GM21526 (cell line): Measurements from ENCODE around the gene CIP2A.
A peak's percentile ranks its signal among the peaks of the same experiment; 100 is the strongest.

ENCODE experiments used
- ATAC-seq: cut with Tn5 transposase; IDR thresholded peaks from one replicate; pipeline ENCODE4 v1.9.1; 2021; ENCODE audit warnings: moderate library complexity; ENCODE audit not compliant: unreplicated experiment, low FRiP score

The CIP2A gene

GRCh38 chr3:108565506-108565905, 23.7 kb downstream of the CIP2A start:
- peak; percentile 58 for ATAC-seq

DNA sequence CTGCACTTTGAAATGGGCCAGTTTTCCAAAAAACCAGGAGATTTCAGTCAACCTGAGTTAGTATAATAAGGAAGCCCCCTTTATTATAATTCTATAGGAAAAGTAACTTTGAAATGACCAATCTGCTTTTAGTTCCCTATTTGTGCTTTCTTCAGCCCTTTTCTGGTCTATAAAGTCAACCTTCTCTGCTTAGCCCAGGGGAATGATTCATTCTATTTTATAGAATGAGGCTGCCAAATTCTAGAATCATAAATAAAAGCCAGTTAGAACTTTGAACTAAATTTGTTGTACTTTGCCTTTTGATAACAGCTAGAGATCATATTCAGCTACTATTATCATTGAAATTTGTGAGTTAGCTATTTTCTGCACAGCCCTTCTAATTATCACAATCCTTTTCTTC, 24.7 kb downstream of the CIP2A start:
- ATAC-seq, result no peak

DNA sequence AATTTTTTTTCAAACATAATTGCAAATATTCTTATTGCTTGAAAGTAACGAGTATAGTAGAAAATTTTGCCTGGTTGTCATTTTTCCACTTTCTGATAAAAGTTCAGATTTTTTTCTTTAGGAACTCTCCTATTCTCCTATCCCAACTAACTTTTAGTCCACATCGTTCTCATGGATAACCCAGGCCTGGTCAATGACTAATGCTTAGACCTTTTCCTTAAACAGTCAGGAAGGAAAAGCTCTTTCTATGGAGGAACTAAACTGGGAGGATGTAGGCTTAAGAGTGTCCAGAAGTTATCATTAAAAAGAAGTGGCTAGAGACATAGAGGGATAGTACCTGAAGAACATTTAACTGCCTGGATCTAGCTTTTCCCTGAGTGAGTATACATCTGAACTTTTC, 26.7 kb downstream of the CIP2A start:
- ATAC-seq, result no peak

GRCh38 chr3:108555966-108556581, 33.2 kb downstream of the CIP2A start:
- ATAC-seq, result no peak

DNA sequence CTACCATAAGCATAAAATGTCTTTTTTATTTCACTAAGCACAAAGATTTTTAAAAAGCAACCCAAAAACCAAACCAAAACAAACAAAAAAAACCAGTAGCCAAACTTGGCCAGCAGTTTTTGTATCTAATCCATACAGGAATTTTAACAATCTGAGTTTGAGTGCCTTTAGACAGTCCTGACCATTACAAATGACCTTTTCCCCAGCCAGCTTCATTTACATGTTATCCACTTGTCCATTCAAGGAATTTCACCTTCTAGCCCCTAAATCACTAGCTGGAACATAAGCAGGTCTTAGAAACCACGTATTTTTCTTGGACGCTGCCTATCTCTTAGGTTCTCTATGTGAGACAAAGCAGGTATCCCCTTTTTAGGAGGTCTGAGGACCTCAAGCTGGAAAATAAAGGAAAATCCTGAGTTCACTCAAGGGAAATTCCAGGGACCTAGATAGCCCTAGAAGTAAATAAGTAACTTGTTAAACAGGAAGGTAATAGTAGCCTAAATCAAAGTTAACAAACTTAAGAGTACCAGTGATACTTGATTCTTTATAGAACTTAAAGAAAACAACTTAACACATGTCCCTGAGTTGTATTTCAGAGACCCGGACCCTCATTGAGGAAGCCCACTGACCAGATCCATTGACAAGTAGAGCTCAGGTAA, 34.2 kb downstream of the CIP2A start:
- ATAC-seq, result no peak

DNA sequence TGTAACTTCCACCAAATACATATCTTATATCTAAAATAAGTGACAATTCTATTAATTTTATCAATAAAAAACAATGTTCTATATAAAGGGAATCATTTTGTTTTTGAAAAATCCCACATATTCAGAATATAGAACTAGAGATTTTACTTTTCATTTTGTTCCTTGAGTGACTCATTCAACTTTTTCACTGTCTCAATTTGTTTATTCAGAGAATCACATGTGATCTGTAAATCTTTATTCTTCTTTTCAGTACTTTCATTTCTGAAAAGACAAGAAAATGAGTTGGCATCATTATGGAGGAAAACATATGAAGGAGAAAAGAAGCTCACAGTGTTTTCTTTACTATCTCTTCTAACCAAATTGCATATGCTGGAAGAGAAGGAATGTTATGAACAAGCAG, 35.0 kb downstream of the CIP2A start:
- ATAC-seq, result no peak

- no peak for ATAC-seq
Observed at GRCh38 chr3:108552267-108553159, 36.7 kb downstream of the CIP2A start.

DNA sequence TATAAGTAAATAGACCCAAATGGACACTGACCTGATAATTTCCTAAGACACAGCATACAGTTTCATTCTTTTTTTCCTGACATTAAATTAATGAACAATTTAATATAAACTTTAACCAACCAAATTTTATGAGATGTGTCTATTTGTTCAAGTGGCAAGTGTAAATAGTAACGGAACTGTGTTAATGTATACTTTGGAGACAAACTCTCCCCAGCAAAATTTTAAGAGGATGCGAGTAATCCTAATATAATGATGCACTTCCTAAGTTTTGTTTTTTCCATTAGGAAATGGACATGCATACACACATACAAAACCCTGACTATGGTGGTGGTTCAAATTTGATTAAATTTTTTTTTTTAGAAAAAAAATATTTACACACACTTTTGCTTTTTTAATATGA, 40.4 kb downstream of the CIP2A start:
- ATAC-seq, result no peak

GRCh38 chr3:108548304-108548703, 40.9 kb downstream of the CIP2A start:
- ATAC-seq, result no peak

DNA sequence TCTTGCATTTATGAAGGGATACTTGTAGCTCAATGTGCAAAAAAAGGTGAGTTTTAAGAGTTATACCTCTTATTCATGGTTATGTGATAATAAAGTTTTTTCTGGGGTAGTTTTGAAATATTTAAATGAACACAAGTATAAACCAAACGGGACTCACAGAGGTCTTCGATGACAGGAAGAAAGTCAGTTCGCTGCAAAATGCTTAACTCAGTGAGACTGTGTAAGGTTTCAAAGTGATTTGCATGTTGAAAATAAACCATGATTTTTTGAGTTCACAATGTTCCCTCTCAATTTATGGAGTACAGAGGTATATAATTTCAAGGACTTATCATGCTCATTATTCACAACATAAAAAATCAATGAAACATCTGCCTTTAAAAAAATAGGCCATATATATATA, 42.5 kb downstream of the CIP2A start:
- ATAC-seq, result no peak

- ATAC-seq, result no peak
Observed at GRCh38 chr3:108546247-108546646, 43.0 kb downstream of the CIP2A start.

DNA sequence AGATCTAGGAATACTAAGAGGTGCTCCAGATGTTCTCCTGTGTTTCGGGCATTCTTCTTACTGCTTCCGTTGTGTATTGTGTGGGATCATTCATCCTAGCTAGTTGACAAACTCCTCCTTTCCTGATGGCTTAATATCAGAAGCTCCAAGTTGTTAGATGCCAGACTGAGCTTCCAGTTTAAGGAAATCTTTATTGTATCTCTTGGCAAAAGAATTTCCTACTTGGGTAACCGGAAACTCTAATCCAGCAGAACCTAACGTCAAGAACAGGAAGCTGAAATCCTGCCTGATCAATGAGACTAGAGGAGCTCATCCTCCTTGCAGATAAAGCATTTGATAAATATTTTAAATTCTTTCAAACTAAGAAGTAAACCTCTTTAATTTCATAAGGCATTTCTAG, 51.2 kb downstream of the CIP2A start:
- no peak for ATAC-seq

GRCh38 chr3:108528459-108529252, 60.6 kb downstream of the CIP2A start:
- peak; percentile 88 for ATAC-seq

DNA sequence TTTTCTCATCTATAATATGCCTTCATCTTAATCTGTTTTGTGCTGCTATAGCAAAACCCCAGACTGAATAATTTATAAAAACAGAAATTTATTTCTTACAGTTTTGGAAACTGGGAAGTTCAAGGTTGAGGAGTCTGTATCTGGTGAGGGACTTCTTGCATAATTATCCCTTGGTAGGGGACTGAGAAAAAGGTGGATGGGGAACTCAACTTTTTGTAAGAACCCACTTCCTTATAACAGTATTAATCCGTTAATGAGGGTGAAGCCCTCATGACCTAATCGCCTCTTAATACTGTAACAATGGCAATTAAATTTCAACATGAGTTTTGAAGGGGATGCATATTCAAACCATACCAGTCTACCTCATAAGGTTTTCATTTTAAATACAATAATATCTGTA, 61.4 kb downstream of the CIP2A start:
- ATAC-seq, result no peak

DNA sequence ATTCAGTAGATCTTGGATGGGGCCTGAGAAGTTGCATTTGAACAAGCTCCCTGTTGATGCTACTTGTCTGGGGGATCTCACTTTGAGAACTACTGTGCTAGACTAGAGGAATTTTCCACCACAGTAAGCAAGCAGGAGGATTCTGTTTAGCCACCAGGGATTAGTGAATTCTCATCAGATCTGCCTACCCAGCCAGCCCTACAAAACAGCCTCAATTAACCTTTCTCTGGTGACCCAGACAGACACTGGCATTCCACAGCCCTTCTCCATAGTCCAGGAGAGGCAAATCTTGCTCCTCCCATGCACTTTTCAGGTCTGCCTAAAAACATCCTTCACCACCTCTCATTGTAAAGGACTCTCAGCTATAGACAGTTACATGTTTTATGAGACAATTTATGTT, 62.1 kb downstream of the CIP2A start:
- ATAC-seq, result no peak

DNA sequence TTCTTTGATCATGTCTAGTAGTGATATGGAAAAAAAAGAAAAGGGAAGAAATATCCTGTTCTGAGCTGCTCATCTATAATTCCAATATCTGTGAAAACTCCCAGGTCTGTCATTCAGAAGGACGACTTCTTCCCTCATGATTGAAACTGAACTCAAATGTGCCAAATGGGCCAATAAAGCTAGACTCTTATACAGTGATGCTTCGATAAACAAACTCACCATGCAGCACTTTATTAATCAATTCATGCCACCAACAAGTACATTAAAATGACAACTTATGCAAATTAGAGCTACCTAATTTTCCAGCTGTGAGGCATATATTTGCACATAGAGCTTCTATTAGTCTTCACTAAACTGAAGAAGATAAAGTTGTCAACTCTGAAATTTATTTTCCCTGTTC, 63.3 kb downstream of the CIP2A start:
- no peak for ATAC-seq

GRCh38 chr3:108525256-108525655, 64.0 kb downstream of the CIP2A start:
- no peak for ATAC-seq

GRCh38 chr3:108524537-108524936, 64.7 kb downstream of the CIP2A start:
- ATAC-seq, result no peak

- ATAC-seq, result no peak
Observed at GRCh38 chr3:108518895-108519294, 70.3 kb downstream of the CIP2A start.

- ATAC-seq, result no peak
Observed at GRCh38 chr3:108516881-108517280, 72.4 kb downstream of the CIP2A start.

DNA sequence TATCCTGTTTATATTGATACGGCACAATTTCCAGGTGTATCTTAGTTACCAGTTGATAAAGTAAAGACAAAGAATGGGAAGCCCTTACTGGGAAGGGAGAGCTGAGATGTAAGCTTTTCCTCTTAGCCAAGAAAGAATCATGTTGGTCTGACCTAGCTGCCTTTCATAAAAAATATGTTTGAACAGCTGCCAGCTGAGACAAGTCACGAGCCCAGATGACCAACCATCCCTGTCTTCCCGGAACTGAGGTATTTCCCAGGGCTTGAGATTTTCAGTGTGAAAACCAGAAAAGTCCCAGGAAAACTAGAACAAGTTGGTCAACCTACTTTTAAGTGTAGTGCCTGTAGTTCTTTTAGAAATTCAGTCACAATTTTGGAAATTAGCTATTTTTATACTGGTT, 75.3 kb downstream of the CIP2A start:
- ATAC-seq, result no peak
